ENCODE measurements around the gene STYXL2. TPM values are rescaled to one million over a fixed set of nuclear protein-coding genes. Genes with fewer than 3 reads are reported as not detected.

STYXL2 gene
- total and polyA plus RNA-seq, 2 donors (not counting 1 experiment from before 2014, with no cell fraction given): not detected

DNA sequence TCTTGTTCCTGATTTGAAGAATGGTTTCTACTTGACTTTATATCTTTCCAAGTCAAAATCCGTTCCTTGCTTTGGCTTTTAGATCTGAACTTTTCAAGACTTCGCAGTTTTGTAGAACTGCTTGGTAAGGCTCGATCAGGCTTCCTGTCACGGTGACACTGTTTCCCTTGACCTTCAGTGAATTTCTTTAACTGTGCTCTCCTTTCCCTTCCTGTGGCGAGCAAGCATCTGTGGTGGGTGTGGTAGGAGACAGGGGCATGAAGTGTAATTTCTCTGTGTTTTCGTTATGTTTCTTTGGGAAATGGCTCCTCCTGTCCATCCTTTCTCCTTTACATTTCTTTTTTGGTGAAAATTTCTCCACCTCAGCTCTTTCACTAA lies 10.4 kb downstream of the STYXL2 start:
- Histone ChIP-seq H3K27me3 (replicated peaks in 1 of 4; ENCODE audit: control extremely low read depth in 1 of 4, control insufficient read depth in 3 of 4, insufficient read depth in 4 of 4, low read length in 3 of 4) (peaks cover 0 to 5% (median 2%) of the 10 kb centered on the region in 4 experiments), H3K36me3 (replicated peaks in 1 of 2; ENCODE audit: control extremely low read depth in 1 of 2, control insufficient read depth in 1 of 2, extremely low read depth in 1 of 2, insufficient read depth in 2 of 2, low read length in 1 of 2) (no peaks in the 10 kb centered on the region), H3K9ac (ENCODE audit: low read length) (no peak overlapping the region), H4K20me1 (ENCODE audit: control insufficient read depth, insufficient read depth, low read length, poor library complexity, severe bottlenecking) (no peaks in the 10 kb centered on the region), H3K9me3 (ENCODE audit: control extremely low read depth in 1 of 3, control insufficient read depth in 2 of 3, insufficient read depth in 1 of 3, low read length in 2 of 3) (no peaks in the 10 kb centered on the region), H3K4me2 (replicated peaks; ENCODE audit: low read depth, low read length, poor library complexity, severe bottlenecking) (peak overlapping the region; percentile 62), H3K27ac (ENCODE audit: low read length in 2 of 2) (no peak overlapping the region), H3K4me3 (ENCODE audit: control extremely low read depth in 1 of 5, extremely low read depth in 1 of 5, insufficient read depth in 1 of 5, low read depth in 2 of 5, low read length in 4 of 5) (peak overlapping the region in 3 of 5 experiments; percentile 12 to 20 (median 13)), H3K4me1 (ENCODE audit: control insufficient read depth in 2 of 2, insufficient read depth in 2 of 2, low read length in 2 of 2) (peaks cover 26 to 32% of the 10 kb centered on the region in 2 donors), H3K79me2 (ENCODE audit: control insufficient read depth, insufficient read depth, low read length) (no peaks in the 10 kb centered on the region), H2AFZ (ENCODE audit: insufficient read depth, low read depth, low read length, poor library complexity, severe bottlenecking) (peak overlapping the region; percentile 51)
- CTCF ChIA-PET: interaction anchor here (0.9 to 1.4 kb wide), 4 partner anchors 37 to 194 kb away, joined by 3 read pairs; no protein-coding TSS in a partner anchor
- no peaks in the 10 kb centered on the region for H3K9me3 Mint-ChIP-seq (ENCODE audit: insufficient read depth)
- peak overlapping the region; percentile 74 for H3K4me3 Mint-ChIP-seq
- H3K4me1 Mint-ChIP-seq: peaks cover 29% of the 10 kb centered on the region
- H3K27ac Mint-ChIP-seq: peak overlapping the region; percentile 34
- peak; percentile 29 for DNase-seq
- peaks cover 6% of the 10 kb centered on the region for H3K27me3 Mint-ChIP-seq
- intact Hi-C loops (cut with micrococcal nuclease): no loop called here
- ATAC-seq (ENCODE audit: low read depth): no peak
- no CpG with 5 or more reads among the region's 6 CpGs for WGBS (ENCODE audit: insufficient coverage)
- TF ChIP-seq, protein P1, sequence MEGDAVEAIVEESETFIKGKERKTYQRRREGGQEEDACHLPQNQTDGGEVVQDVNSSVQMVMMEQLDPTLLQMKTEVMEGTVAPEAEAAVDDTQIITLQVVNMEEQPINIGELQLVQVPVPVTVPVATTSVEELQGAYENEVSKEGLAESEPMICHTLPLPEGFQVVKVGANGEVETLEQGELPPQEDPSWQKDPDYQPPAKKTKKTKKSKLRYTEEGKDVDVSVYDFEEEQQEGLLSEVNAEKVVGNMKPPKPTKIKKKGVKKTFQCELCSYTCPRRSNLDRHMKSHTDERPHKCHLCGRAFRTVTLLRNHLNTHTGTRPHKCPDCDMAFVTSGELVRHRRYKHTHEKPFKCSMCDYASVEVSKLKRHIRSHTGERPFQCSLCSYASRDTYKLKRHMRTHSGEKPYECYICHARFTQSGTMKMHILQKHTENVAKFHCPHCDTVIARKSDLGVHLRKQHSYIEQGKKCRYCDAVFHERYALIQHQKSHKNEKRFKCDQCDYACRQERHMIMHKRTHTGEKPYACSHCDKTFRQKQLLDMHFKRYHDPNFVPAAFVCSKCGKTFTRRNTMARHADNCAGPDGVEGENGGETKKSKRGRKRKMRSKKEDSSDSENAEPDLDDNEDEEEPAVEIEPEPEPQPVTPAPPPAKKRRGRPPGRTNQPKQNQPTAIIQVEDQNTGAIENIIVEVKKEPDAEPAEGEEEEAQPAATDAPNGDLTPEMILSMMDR (IDR thresholded peaks at IDR 0.05): no peak
- TF ChIP-seq EZH2 (IDR thresholded peaks at IDR 0.05; ENCODE audit: borderline replicate concordance, insufficient read depth, low read depth, low read length, poor library complexity, severe bottlenecking): no peak
- POLR2A ChIA-PET: no interaction called here

DNA sequence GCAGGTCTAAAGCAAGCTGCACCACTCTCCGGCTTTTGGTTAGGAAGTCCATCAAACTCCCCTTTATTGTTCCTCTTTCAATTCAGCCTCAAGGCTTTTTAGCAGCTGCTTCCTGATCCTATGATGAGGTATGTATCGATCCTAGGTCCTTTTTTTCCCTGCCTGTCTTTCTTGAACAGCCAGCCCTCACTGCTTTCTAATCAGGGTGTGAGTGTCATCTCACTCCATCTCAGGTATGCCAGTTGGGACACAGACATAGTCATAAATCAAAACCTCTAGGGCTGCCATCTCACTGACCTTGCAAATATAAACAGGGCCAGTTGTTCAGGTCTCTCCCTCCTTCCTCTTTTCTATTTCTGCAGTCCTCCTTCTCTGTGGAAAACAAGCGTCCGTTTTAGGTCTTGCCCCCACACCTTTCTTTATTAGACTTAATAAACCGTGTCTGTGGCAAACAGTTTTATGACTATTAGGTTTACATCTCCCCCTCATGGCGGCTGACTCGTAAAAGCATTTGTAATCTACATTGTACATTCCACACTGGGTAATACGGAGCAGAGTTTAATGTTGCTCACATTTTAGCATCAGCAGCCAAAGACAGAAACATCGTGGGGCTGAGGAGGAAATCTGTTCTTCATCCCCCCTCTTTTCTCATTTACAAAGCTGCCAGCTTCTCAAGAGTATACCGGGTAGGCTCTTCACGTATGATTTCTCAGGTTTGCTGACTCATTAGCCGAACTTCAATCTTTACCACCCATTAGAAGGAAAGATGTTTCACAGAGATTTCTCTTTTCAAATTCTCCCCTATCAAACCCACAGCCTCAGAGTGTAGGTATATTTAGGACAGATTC lies 11.6 kb downstream of the STYXL2 start:
- Histone ChIP-seq H3K4me3 (ENCODE audit: control extremely low read depth in 1 of 5, extremely low read depth in 1 of 5, insufficient read depth in 1 of 5, low read depth in 2 of 5, low read length in 4 of 5) (peak overlapping the region in 2 of 5 experiments; percentile 2 to 40), H3K4me2 (replicated peaks; ENCODE audit: low read depth, low read length, poor library complexity, severe bottlenecking) (peak overlapping the region; percentile 62), H3K9me3 (ENCODE audit: control extremely low read depth in 1 of 3, control insufficient read depth in 2 of 3, insufficient read depth in 1 of 3, low read length in 2 of 3) (peaks cover 0 to 7% (median 3%) of the 10 kb centered on the region in 3 donors), H3K27me3 (replicated peaks in 1 of 4; ENCODE audit: control extremely low read depth in 1 of 4, control insufficient read depth in 3 of 4, insufficient read depth in 4 of 4, low read length in 3 of 4) (peaks cover 0 to 5% (median 0%) of the 10 kb centered on the region in 4 experiments), H3K4me1 (ENCODE audit: control insufficient read depth in 2 of 2, insufficient read depth in 2 of 2, low read length in 2 of 2) (peaks cover 28 to 40% of the 10 kb centered on the region in 2 donors), H4K20me1 (ENCODE audit: control insufficient read depth, insufficient read depth, low read length, poor library complexity, severe bottlenecking) (no peaks in the 10 kb centered on the region), H3K9ac (ENCODE audit: low read length) (peak overlapping the region; percentile 26), H2AFZ (ENCODE audit: insufficient read depth, low read depth, low read length, poor library complexity, severe bottlenecking) (peak overlapping the region; percentile 50), H3K79me2 (ENCODE audit: control insufficient read depth, insufficient read depth, low read length) (no peaks in the 10 kb centered on the region), H3K27ac (ENCODE audit: low read length in 2 of 2) (no peak overlapping the region), H3K36me3 (replicated peaks in 1 of 2; ENCODE audit: control extremely low read depth in 1 of 2, control insufficient read depth in 1 of 2, extremely low read depth in 1 of 2, insufficient read depth in 2 of 2, low read length in 1 of 2) (no peaks in the 10 kb centered on the region)
- Mint-ChIP-seq H3K9me3 (ENCODE audit: insufficient read depth) (peaks cover 6% of the 10 kb centered on the region), H3K27me3 (peaks cover 10% of the 10 kb centered on the region), H3K27ac (no peak overlapping the region), H3K4me1 (peaks cover 38% of the 10 kb centered on the region), H3K4me3 (peak overlapping the region; percentile 73)
- 14% methylated on average over 3 of the region's 12 CpGs for WGBS (ENCODE audit: insufficient coverage)
- TF ChIP-seq, protein P1 (IDR thresholded peaks at IDR 0.05): no peak
- peak; percentile 33 for ATAC-seq (ENCODE audit: low read depth)
- intact Hi-C loops (cut with micrococcal nuclease): no loop called here
- ChIA-PET CTCF (interaction anchor here (0.6 to 1.0 kb wide), 4 partner anchors 195 to 439 kb away, joined by 3 to 7 read pairs (median 3); no protein-coding TSS in a partner anchor), POLR2A (no interaction called here)
- peak; percentile 37 for DNase-seq

Data from B cell (primary cell).